ENCODE measurements around the gene CAPN11. TPM values are rescaled to one million over a fixed set of nuclear protein-coding genes. Genes with fewer than 3 reads are reported as not detected.

The CAPN11 gene
- polyA plus RNA-seq, 6 donors from 2014 or later = not detected

DNA sequence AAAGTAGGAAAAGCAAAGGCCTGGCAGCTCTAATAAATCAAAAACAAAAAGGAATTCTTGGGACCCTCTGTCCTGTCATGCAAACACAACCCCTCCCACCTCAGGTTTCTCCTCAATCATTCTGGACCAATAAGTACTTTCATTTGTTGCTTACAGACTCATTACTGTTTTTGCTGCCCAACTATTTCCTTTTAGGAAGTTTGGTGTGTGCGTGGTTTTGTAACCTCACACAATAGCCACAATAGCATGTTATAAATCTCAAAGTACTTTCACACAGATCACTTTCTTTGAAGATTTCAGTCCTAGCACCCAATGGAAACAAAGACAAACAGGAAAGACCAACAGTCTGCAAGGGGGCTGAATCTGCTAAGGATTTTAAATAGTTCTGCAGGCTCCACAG is 35.8 kb upstream of the CAPN11 start:
- ATAC-seq (ENCODE audit: low read depth in 2 of 2) (no peak), DNase-seq (no peak)
- Mint-ChIP-seq H3K4me1 (peaks cover 44 to 76% (median 61%) of the 10 kb centered on the region in 3 donors), H3K27me3 (no peaks in the 10 kb centered on the region), H3K36me3 (no peaks in the 10 kb centered on the region), H3K27ac (peak overlapping the region in 2 of 6 donors; percentile 63 to 65), H3K4me3 (peak overlapping the region in 2 of 8 donors; percentile 26 to 94), H3K9me3 (no peaks in the 10 kb centered on the region)

DNA sequence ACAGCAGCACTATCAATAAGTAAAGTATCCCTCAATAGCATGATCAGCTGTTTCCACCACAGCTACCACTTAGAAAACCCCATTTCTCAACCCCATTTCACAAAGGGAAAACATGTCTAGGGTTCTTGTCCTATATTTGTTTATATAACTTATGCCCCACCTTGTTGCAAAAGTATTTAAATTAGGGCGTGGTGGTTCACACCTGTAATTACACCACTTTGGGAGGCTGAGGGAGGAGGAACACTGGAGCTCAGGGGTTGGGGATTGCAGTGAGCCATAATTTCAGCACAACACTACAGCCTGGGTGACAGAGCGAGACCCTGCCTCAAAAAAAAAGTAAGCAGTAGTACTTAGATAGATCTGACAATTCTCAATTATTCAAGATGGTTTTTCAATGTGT is 35.1 kb upstream of the CAPN11 start:
- DNase-seq = no peak
- peaks cover 45 to 74% (median 63%) of the 10 kb centered on the region in 3 donors for H3K4me1 Mint-ChIP-seq
- H3K36me3 Mint-ChIP-seq = no peaks in the 10 kb centered on the region
- no peak for ATAC-seq (ENCODE audit: low read depth in 2 of 2)
- no peaks in the 10 kb centered on the region for H3K9me3 Mint-ChIP-seq
- H3K27ac Mint-ChIP-seq = peak overlapping the region in 1 of 6 donors; percentile 29
- no peaks in the 10 kb centered on the region for H3K27me3 Mint-ChIP-seq
- H3K4me3 Mint-ChIP-seq = peak overlapping the region in 3 of 8 donors; percentile 20 to 94 (median 39)

DNA sequence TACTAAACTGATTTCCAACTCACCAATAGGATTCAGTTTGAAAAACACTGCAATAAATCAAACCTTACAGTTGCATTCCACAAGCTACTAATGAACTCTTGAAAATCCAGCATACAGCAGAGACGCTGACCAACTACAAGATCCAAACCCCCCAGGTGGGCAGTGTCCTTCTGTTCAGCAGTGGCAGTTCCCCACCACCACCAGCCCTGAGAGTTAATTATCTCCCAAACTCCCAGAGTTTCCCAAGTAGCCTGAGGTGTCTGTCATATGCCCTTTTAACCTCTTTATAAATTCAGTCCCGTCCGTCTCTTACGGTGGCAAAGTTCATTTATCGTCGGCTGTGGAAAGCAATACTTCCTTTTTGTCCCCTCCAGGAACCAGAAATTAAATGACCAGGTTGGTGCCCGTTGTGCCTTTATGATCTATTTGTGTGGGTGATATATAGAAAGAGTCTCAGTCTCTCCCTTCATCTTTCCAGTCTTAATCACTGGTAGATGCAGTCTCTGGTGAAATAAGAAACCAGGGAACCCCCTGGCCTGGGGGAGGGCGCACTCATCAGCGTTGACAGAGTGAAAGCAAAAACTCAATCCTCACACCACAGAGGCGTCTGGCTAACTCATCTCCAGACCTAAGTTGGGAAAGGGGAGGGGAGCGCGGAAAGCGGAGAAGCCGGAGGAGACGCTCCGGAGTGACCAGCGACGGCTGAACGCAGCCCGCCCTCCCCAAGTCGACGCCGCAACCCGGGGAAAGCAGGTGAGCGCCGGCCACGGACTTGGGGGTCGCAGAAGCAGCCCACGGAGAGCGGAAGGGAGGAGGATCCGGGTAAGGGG is 32.1 kb upstream of the CAPN11 start:
- DNase-seq = peak; percentile 58
- Mint-ChIP-seq H3K36me3 (no peaks in the 10 kb centered on the region), H3K4me1 (peaks cover 39 to 54% (median 48%) of the 10 kb centered on the region in 3 donors), H3K27me3 (no peaks in the 10 kb centered on the region), H3K4me3 (peak overlapping the region; percentile 90 to 99 (median 98)), H3K9me3 (no peaks in the 10 kb centered on the region), H3K27ac (peak overlapping the region; percentile 97 to 100 (median 98))
- ATAC-seq (ENCODE audit: low read depth in 2 of 2) = peak; percentile 66 to 70

DNA sequence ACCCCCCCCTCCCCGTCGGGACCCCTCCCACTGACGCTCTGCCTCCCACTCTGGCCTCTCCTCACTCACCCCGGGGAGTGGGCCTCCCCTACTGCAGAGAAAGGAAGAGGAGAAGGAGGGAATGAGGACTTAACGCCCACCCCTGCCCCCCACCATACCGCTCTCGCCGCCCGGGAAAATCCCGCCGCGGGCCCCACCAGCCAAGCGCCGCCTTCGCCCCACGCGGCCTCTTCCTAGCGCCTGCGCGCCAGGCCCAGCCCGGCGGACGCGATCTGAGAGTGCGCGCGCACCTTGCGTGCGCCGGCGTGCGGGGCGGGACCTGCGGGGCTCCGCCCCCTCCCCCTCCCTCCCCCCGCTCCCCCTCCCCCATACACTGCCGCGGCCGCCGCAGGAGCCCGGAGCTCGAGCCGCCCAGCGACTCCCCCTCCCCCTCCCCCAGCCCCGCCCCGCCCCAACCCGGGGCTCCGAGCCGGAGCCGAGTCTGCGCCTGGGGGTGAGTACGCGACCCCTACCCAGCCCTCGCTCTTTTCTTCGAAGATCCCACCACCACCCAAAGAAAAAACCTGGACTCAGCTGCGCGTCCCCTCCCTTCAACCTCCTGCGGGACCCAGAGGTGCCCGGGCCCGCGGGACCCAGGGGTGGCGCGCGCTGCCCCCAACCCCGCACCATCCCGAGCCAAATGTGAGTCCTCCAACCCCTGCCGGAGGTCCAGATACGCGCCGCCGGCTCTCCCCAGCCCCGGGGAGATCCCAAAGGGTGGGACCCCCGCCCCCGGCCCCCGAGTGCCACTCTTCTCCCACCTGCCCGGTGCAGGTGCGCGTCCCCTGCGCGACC is 31.2 kb upstream of the CAPN11 start, which contains the start of the genes MRPL14 and TMEM63B:
Gene MRPL14 (minus strand): TSS at position 267 of the 834 bp plus-strand sequence. CDS start 10,841 bp downstream, outside the sequence.
Gene TMEM63B (plus strand): TSS at position 369 of the 834 bp plus-strand sequence. CDS start 7,031 bp downstream, outside the sequence.
- ATAC-seq (ENCODE audit: low read depth in 2 of 2) (peak; percentile 88 to 89), DNase-seq (peak; percentile 88)
- no peaks in the 10 kb centered on the region for H3K27me3 Mint-ChIP-seq
- no peaks in the 10 kb centered on the region for H3K36me3 Mint-ChIP-seq
- no peaks in the 10 kb centered on the region for H3K9me3 Mint-ChIP-seq
- H3K4me3 Mint-ChIP-seq = peak within 1 kb of the TSS; percentile 90 to 99 (median 98)
- peak within 1 kb of the TSS; percentile 97 to 100 (median 98) for H3K27ac Mint-ChIP-seq
- peaks cover 38 to 54% (median 48%) of the 10 kb centered on the region in 3 donors for H3K4me1 Mint-ChIP-seq

DNA sequence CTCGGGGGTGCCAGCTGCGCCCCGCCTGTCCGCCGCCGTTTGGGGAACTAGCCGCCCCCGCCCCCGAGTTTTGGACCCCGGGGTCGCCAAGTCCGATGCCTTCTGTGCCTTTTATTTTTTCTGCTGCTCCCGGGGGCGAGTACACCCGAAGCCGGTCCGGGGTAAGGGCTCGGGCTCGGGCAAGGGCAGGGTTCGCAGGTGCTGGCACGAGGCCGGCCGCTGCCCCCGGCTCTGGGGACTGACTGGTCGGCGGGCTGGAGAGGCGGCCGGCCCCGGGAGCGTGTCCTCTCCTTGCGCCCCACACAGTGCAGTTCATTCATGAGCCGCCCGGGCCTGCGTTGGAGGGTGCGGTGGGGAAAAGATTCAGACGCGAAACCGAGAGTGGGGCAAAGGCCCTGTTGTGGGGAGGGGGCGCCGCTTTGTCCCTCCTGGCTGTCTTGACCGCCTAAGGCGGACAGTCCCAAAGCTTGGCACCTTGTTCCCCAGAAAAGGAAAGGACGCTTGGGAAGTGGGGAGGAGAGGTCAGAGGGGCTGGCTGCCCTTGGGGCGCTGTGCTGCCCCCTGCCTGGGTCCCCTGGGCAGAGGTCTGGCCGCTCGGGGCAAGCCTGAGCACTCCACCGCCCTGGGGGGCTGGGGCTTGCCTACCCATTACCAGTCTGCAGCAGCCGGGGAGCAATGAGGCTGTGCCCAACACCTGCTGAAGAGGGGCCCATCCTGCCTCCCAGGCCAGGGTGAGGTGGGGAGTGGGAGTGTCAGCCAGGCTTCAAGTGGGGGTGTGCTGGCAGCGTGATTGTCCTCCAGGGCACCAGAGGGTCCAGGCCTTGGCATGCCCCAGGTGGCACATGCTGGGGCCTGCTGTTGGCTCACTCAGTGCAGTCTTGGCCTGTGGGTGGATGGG is 30.4 kb upstream of the CAPN11 start:
- DNase-seq (peak; percentile 27), ATAC-seq (ENCODE audit: low read depth in 2 of 2) (peak in 1 of 2 donors; percentile 12)
- Mint-ChIP-seq H3K27me3 (no peaks in the 10 kb centered on the region), H3K4me3 (peak overlapping the region; percentile 70 to 99 (median 86)), H3K9me3 (no peaks in the 10 kb centered on the region), H3K27ac (peak overlapping the region in 5 of 6 donors; percentile 38 to 97 (median 72)), H3K4me1 (peaks cover 32 to 52% (median 42%) of the 10 kb centered on the region in 3 donors), H3K36me3 (no peaks in the 10 kb centered on the region)

DNA sequence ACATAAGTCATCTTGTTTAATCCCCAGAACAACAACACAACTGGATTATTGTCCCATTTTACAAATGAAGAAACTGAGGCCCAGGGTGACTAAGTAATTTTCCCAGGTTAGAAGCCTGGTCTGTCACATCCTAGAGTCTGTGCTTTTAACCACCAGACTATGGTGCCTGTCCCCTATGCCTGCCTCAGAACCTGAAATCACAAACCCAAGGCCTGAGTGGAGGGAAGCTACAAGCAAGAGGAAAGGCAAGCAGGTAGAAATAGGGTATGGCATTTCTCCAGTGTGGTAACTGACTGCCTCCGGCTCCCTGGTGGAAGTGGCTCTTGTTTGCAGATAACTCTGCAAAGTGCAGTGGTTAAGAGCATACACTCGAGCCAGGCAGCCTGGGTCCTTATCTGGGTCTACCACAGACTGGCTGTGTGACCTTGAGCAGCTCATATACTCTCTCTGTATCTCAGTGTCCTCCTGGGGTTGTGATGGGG is 28.7 kb upstream of the CAPN11 start:
- Mint-ChIP-seq H3K36me3 (peaks cover 0 to under 1% of the 10 kb centered on the region in 2 donors), H3K4me1 (peaks cover 27 to 44% (median 31%) of the 10 kb centered on the region in 3 donors), H3K27me3 (no peaks in the 10 kb centered on the region), H3K27ac (peak overlapping the region in 1 of 6 donors; percentile 47), H3K9me3 (no peaks in the 10 kb centered on the region), H3K4me3 (peak overlapping the region in 5 of 8 donors; percentile 39 to 94 (median 71))
- DNase-seq (no peak), ATAC-seq (ENCODE audit: low read depth in 2 of 2) (no peak)

GRCh38 chr6:44131892-44132291 is 26.7 kb upstream of the CAPN11 start:
- ATAC-seq (ENCODE audit: low read depth in 2 of 2) (no peak), DNase-seq (no peak)
- H3K4me3 Mint-ChIP-seq = peak overlapping the region in 1 of 8 donors; percentile 76
- peaks cover 13 to 29% (median 14%) of the 10 kb centered on the region in 3 donors for H3K4me1 Mint-ChIP-seq
- peaks cover 0 to 15% of the 10 kb centered on the region in 2 donors for H3K36me3 Mint-ChIP-seq
- H3K9me3 Mint-ChIP-seq = no peaks in the 10 kb centered on the region
- peak overlapping the region in 3 of 6 donors; percentile 15 to 66 (median 26) for H3K27ac Mint-ChIP-seq
- no peaks in the 10 kb centered on the region for H3K27me3 Mint-ChIP-seq

GRCh38 chr6:44132476-44132875 is 26.1 kb upstream of the CAPN11 start:
- Mint-ChIP-seq H3K9me3 (no peaks in the 10 kb centered on the region), H3K27ac (peak overlapping the region in 4 of 6 donors; percentile 26 to 66 (median 56))

GRCh38 chr6:44133003-44133931 is 25.4 kb upstream of the CAPN11 start:
- H3K4me1 Mint-ChIP-seq = peaks cover 11 to 26% (median 11%) of the 10 kb centered on the region in 3 donors
- peaks cover 0 to 15% of the 10 kb centered on the region in 2 donors for H3K36me3 Mint-ChIP-seq
- no peaks in the 10 kb centered on the region for H3K27me3 Mint-ChIP-seq
- peak overlapping the region in 1 of 8 donors; percentile 43 for H3K4me3 Mint-ChIP-seq
- H3K9me3 Mint-ChIP-seq = no peaks in the 10 kb centered on the region
- no peak for DNase-seq
- ATAC-seq (ENCODE audit: low read depth in 2 of 2) = no peak
- H3K27ac Mint-ChIP-seq = peak overlapping the region in 3 of 6 donors; percentile 36 to 69 (median 65)

More at GRCh38 chr6:44132476-44132875, 26.1 kb upstream of the CAPN11 start:
- ATAC-seq (ENCODE audit: low read depth in 2 of 2) (no peak), DNase-seq (no peak)
- H3K27me3 Mint-ChIP-seq = no peaks in the 10 kb centered on the region
- H3K4me3 Mint-ChIP-seq = peak overlapping the region in 2 of 8 donors; percentile 61 to 76
- peaks cover 0 to 15% of the 10 kb centered on the region in 2 donors for H3K36me3 Mint-ChIP-seq
- peaks cover 13 to 29% (median 14%) of the 10 kb centered on the region in 3 donors for H3K4me1 Mint-ChIP-seq

GRCh38 chr6:44133981-44134711 is 24.5 kb upstream of the CAPN11 start:
- Mint-ChIP-seq H3K27ac (peak overlapping the region in 1 of 6 donors; percentile 47), H3K4me1 (peaks cover 11 to 23% (median 14%) of the 10 kb centered on the region in 3 donors), H3K27me3 (no peaks in the 10 kb centered on the region), H3K9me3 (no peaks in the 10 kb centered on the region), H3K4me3 (peak overlapping the region in 2 of 8 donors; percentile 2 to 43), H3K36me3 (peaks cover 0 to 20% of the 10 kb centered on the region in 2 donors)
- no peak for DNase-seq
- ATAC-seq (ENCODE audit: low read depth in 2 of 2) = no peak

Data from naive B cell (primary cell).